NCI-H187 treated with DMSO at 0.1 percent for 48 hours (cell line): ENCODE results near the gene FRMPD4.

Experiments
- DNase-seq: peaks from one replicate; lab custom pipeline; 2025; lab: John Stamatoyannopoulos, UW

FRMPD4 gene

DNA sequence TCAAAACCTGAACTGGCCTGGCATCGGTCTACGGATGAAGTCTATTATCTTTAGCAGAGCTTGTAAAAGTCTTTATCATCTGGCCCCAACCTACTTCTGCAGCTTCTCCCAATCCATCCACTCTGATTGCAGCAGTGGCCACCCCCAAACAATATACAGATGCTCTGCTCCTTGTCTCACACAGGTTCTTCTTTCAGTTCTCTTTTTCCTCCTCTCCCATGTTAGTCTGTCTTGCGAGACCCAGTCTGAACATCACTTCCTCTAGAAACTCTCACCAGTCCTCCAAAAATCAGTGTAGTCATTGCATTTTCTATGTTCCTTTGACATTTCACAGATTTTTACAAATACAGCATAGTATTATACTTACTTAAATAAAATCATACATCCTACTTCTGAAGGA is 163.0 kb downstream of the FRMPD4 start:
- DNase-seq, result no peak

DNA sequence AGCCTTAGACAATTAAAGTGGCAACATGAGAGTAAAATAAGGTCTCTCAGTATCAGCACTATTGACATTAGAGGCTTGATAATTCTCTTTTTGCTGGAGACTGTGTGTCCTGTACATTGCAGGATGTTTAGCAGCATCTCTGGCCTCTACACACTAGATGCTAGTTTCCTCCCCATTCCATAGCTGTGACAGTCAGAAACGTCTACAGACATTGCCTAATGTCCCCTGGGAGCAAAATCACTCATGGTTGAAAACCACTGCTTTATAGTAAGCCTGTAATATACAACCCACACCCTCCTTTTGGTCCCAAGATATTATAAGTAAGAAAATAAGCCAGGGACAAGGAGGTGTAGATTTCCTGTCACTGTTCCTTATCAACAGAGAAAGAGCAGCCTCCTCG is 166.0 kb downstream of the FRMPD4 start:
- DNase-seq, result no peak

DNA sequence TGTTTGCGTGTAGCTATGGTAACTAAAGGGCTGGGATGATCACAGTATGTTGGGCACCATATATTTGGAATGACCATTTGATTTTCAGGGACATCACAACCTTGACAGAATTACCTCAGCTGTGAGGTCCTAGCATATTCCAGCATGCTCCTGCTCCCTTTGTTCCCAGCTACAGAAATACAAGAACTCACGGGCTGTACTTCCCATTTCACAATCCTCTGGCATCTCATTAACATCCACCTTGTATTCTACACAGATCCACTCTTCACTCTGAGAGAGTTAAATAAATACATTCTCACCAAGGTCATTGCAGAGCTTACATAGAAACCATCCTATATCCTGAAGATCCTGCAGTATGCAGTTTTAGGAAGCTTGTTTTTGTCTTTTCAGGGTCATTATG is 169.7 kb downstream of the FRMPD4 start:
- no peak for DNase-seq

GRCh38 chrX:12308420-12308819 is 170.1 kb downstream of the FRMPD4 start:
- DNase-seq, result no peak

- DNase-seq, result no peak
These were observed 170.9 kb downstream of the FRMPD4 start for GRCh38 chrX:12309040-12309743.

DNA sequence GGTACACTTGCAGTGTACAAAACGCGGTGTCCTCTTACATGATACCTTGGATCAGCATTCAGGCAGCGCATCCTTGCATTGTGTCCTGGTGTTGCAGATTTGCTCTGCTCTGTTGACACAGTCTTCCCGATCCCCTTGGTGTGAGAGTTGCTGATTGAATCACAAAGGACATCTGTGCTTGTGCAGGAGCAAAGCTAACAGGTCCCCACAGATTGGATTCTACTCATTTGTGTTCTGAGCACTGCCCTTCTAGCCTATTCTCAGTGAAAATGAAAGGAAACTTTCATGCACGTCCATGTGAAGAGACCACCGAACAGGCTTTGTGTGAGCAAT is 171.4 kb downstream of the FRMPD4 start:
- no peak for DNase-seq

- DNase-seq, result no peak
These were observed 176.4 kb downstream of the FRMPD4 start for GRCh38 chrX:12314651-12315050.

GRCh38 chrX:12315526-12315925 is 177.3 kb downstream of the FRMPD4 start:
- DNase-seq, result no peak

GRCh38 chrX:12319003-12319519 is 180.8 kb downstream of the FRMPD4 start:
- no peak for DNase-seq

DNA sequence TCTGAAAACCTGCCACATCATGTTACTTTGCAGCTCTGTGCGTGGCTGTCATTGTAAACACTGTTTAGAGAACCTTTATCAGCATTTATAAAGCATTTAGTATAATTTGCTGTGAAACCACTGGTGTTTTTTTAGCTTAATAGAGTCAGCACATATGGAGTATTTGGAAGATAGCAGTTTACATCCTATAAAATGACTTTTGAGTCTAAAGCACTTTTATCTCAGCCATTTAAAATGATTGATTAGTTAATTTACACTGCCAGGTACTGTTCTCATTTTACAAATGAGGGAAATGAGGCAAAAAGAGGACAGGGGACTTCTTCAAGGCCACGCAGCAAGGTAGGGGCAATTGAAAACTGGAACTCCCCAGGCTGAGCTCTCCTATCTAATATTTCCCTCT is 181.7 kb downstream of the FRMPD4 start:
- DNase-seq, result no peak

DNA sequence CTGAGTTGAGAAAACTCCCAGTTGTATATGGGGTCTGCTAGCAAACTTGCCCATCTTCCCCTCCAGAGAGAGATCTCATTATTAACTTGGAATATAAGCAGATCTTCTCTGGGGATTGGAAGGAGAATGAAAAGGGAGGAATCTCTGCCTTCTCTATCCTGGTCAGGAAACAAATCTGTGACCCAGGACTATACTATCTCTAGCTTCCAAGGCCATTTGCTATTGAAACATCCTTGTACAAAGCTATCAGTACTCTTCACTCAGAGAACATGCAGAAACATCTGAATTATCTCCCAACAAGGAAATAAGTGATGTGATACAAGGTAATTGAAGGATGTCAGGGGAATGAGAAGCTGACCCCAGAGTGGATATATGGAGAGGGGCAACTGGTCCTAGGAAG is 183.8 kb downstream of the FRMPD4 start:
- DNase-seq, result no peak

DNA sequence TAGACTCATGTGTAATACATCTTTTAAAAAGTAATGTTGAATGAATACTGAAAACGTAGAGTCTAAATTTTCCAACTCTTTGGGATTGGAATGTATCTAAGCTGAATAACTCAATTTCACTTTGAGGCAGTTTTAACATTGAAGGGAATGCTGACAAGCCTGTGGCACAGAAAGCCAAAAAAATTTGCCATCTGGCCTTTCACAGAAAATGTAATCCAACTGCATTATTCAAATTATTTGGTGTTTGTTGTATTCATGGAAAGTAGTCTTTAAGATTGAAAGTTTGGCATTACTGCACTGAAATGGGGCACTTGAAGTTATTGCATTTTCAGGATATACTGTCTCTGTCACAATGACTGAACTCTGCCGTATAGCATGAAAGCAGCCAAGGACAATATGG is 186.9 kb downstream of the FRMPD4 start:
- DNase-seq, result no peak

GRCh38 chrX:12327836-12328235 is 189.6 kb downstream of the FRMPD4 start:
- DNase-seq, result no peak

- no peak for DNase-seq
These were observed 191.2 kb downstream of the FRMPD4 start for GRCh38 chrX:12329476-12329875.

DNA sequence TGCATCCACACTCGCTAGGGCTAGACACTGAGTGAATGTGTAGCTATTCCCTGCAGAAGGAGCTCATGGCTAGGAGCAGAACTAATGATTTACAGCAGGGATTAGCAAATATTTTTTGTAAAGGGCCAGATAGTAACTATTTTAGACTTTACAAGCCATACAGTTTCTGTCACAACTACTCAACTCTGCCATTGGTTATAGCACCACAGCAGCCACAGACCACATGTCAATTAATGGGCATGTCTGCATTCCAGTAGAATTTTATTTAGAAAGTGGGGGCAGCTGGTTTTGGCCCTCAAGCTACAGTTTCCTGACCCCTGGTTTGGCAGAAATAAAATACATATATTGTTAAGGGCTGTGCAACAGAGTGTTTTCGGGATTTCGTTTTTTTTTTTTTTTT is 192.6 kb downstream of the FRMPD4 start:
- no peak for DNase-seq

GRCh38 chrX:12332786-12333347 is 194.6 kb downstream of the FRMPD4 start:
- no peak for DNase-seq

DNA sequence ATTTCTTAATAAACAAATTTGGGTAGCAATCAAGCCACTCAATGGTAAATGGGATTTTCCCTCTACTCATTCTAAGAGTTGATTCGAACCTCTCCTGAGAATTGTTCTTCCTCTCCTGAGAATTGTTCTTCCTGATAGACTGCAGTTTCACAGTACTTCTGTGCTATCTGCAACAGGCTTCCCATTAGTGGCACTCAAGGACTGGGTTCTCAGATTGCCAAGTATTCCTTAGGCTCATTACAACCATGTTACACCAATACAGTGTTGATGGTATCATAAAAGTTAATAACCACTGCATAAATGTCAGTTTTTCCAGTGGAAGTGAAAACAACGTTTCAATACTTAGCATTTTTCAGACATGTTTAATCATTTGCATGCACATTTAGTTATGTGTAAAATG is 201.6 kb downstream of the FRMPD4 start:
- no peak for DNase-seq

GRCh38 chrX:12344954-12345353 is 206.7 kb downstream of the FRMPD4 start:
- DNase-seq, result no peak

GRCh38 chrX:12349201-12349600 is 210.9 kb downstream of the FRMPD4 start:
- DNase-seq, result no peak

DNA sequence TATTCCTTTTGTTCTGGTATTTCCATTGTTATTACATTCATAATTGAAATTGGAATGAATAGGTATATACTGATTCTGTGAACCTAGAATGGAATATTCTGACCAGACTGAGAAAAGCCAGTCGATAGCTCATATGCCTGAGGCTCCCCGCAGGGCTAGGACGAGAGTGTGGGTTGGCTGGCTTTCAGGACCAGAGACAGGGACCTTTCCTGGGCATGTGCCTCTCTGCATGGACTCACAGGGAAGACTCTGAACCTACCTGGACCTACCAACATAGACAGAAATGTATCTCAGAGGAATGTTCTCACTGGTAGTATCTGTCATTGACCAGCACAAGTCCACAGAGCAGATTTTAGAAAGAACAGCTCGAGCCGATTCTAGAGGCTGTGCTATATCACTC is 214.6 kb downstream of the FRMPD4 start:
- DNase-seq, result no peak

DNA sequence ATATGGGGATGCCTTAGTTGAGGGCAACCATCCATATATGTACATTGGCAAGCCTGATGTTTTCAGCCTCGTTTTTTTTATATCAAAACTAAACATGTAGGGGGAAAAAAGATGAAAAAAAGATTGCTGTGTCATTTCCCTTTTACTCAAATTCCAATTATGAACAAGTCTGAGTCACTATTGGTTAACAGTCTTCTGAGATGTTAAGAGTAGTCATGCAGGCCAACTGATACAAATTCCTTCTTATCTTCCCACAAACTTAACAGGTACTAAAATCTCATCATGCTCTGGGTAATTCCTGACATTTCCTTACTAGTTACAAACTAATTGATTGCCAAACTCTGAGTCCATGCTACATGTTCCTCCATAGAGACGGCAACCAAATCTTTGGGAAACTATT is 222.1 kb downstream of the FRMPD4 start:
- no peak for DNase-seq

GRCh38 chrX:12360986-12361598 is 222.8 kb downstream of the FRMPD4 start:
- no peak for DNase-seq

DNA sequence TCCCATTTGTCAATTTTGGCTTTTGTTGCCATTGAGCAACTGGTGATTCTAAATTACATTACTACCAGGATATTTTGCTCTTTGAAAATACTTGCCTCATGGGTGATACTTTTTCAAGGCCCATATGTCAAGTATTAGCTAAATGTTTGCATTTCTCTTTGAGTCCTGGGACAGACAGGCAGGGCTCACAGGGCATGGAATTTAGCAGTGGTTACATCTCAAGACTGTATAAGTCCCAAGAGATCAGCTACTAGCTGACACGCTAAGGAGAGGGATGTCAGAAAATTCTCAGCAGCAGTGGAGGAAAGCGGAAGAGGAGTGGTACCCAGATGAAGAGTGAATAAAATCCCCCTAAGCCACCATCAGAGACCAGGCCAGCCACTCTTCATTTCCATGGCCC is 224.9 kb downstream of the FRMPD4 start:
- DNase-seq, result no peak

DNA sequence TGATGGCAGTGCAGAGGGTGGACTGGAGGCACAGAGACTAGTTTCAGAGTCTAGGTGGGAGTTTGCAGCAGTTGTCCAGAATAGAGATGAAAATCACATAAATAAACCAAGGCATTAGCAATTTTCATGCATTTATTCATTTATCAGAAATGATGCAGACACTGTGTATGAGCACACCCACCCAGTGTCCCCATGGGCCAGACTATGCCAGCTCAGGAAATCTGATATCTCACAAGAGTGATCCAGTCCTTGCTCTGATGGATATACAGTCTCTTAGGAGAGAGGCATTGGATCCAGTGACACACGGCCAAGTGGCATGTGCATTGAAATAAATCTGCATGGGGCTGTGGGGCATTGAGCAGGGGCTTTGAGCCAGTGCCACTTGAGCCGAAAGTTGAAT is 228.2 kb downstream of the FRMPD4 start:
- DNase-seq, result no peak
